ENCODE results near the gene SPTBN1.

SPTBN1 gene

GRCh38 chr2:54573537-54573919 is 117.4 kb downstream of the SPTBN1 start:
- H3F3A ChIP-seq (ENCODE audit: low read depth) = peaks cover 41% of the 10 kb centered on the region
- no peak for TF ChIP-seq EZH2phosphoT487 (IDR thresholded peaks at IDR 0.05; ENCODE audit: borderline replicate concordance)
- no peak for TF ChIP-seq CTCF (conservative IDR thresholded peaks at IDR 0.05; ENCODE audit: low read length)
- H4K20me1 ChIP-seq (ENCODE audit: insufficient read depth, low read length, poor library complexity, severe bottlenecking) = peaks cover 74% of the 10 kb centered on the region
- no peaks in the 10 kb centered on the region for H3K27me3 ChIP-seq (ENCODE audit: insufficient read depth, low read length, poor library complexity, severe bottlenecking)
- no peaks in the 10 kb centered on the region for H3K9me2 ChIP-seq (replicated peaks; ENCODE audit: low read depth, low read length)
- H3K79me2 ChIP-seq (ENCODE audit: insufficient read depth, low read length) = peaks cover 99% of the 10 kb centered on the region
- peak overlapping the region; percentile 63 for H3K9ac ChIP-seq (ENCODE audit: low read depth, low read length, poor library complexity, severe bottlenecking)
- peak overlapping the region; percentile 70 for H3K4me3 ChIP-seq (ENCODE audit: low read length, poor library complexity, severe bottlenecking)
- H3K4me1 ChIP-seq (ENCODE audit: insufficient read depth, low read length, poor library complexity, severe bottlenecking) = peaks cover 95% of the 10 kb centered on the region
- no peaks in the 10 kb centered on the region for H3K9me3 ChIP-seq (ENCODE audit: insufficient read depth, low read depth, low read length)
- peaks cover 22% of the 10 kb centered on the region; the same call in 1 of the 2 replicates for H3K36me3 ChIP-seq (ENCODE audit: insufficient read depth, low read length)
- no peak overlapping the region for H2AFZ ChIP-seq (ENCODE audit: low read length)
- peak overlapping the region; percentile 92 for H3K4me2 ChIP-seq (ENCODE audit: low read depth, low read length, poor library complexity, severe bottlenecking)

GRCh38 chr2:54574107-54574859 is 118.2 kb downstream of the SPTBN1 start:
- Histone ChIP-seq H3K4me1 (ENCODE audit: insufficient read depth, low read length, poor library complexity, severe bottlenecking) (peaks cover 95% of the 10 kb centered on the region), H4K20me1 (ENCODE audit: insufficient read depth, low read length, poor library complexity, severe bottlenecking) (peaks cover 74% of the 10 kb centered on the region), H3K4me2 (ENCODE audit: low read depth, low read length, poor library complexity, severe bottlenecking) (peak overlapping the region; percentile 92), H3K4me3 (ENCODE audit: low read length, poor library complexity, severe bottlenecking) (peak overlapping the region; percentile 70), H3K27me3 (ENCODE audit: insufficient read depth, low read length, poor library complexity, severe bottlenecking) (no peaks in the 10 kb centered on the region), H3F3A (ENCODE audit: low read depth) (peaks cover 37% of the 10 kb centered on the region), H2AFZ (ENCODE audit: low read length) (no peak overlapping the region), H3K36me3 (ENCODE audit: insufficient read depth, low read length) (peaks cover 17% of the 10 kb centered on the region; the same call in 1 of the 2 replicates), H3K9me3 (ENCODE audit: insufficient read depth, low read depth, low read length) (no peaks in the 10 kb centered on the region), H3K9me2 (replicated peaks; ENCODE audit: low read depth, low read length) (no peaks in the 10 kb centered on the region), H3K79me2 (ENCODE audit: insufficient read depth, low read length) (peaks cover 99% of the 10 kb centered on the region), H3K9ac (ENCODE audit: low read depth, low read length, poor library complexity, severe bottlenecking) (peak overlapping the region; percentile 63)
- TF ChIP-seq EZH2phosphoT487 (IDR thresholded peaks at IDR 0.05; ENCODE audit: borderline replicate concordance) = no peak
- no peak for TF ChIP-seq CTCF (conservative IDR thresholded peaks at IDR 0.05; ENCODE audit: low read length)

GRCh38 chr2:54574860-54575247 is 118.7 kb downstream of the SPTBN1 start:
- Histone ChIP-seq H3K4me3 (ENCODE audit: low read length, poor library complexity, severe bottlenecking) (peak overlapping the region; percentile 70), H4K20me1 (ENCODE audit: insufficient read depth, low read length, poor library complexity, severe bottlenecking) (peaks cover 76% of the 10 kb centered on the region), H3K27me3 (ENCODE audit: insufficient read depth, low read length, poor library complexity, severe bottlenecking) (no peaks in the 10 kb centered on the region), H3K9me2 (replicated peaks; ENCODE audit: low read depth, low read length) (no peaks in the 10 kb centered on the region), H3K79me2 (ENCODE audit: insufficient read depth, low read length) (peaks cover 99% of the 10 kb centered on the region), H3K9me3 (ENCODE audit: insufficient read depth, low read depth, low read length) (no peaks in the 10 kb centered on the region), H3K9ac (ENCODE audit: low read depth, low read length, poor library complexity, severe bottlenecking) (peak overlapping the region; percentile 0), H3K4me2 (ENCODE audit: low read depth, low read length, poor library complexity, severe bottlenecking) (peak overlapping the region; percentile 92), H3K4me1 (ENCODE audit: insufficient read depth, low read length, poor library complexity, severe bottlenecking) (peaks cover 95% of the 10 kb centered on the region), H3K36me3 (ENCODE audit: insufficient read depth, low read length) (peaks cover 17% of the 10 kb centered on the region; the same call in 1 of the 2 replicates), H3F3A (ENCODE audit: low read depth) (peaks cover 37% of the 10 kb centered on the region), H2AFZ (ENCODE audit: low read length) (no peak overlapping the region)
- TF ChIP-seq EZH2phosphoT487 (IDR thresholded peaks at IDR 0.05; ENCODE audit: borderline replicate concordance) (no peak), CTCF (conservative IDR thresholded peaks at IDR 0.05; ENCODE audit: low read length) (peak; percentile 43)
